ENCODE measurements around the gene DNAH10.

DNAH10 gene

DNA sequence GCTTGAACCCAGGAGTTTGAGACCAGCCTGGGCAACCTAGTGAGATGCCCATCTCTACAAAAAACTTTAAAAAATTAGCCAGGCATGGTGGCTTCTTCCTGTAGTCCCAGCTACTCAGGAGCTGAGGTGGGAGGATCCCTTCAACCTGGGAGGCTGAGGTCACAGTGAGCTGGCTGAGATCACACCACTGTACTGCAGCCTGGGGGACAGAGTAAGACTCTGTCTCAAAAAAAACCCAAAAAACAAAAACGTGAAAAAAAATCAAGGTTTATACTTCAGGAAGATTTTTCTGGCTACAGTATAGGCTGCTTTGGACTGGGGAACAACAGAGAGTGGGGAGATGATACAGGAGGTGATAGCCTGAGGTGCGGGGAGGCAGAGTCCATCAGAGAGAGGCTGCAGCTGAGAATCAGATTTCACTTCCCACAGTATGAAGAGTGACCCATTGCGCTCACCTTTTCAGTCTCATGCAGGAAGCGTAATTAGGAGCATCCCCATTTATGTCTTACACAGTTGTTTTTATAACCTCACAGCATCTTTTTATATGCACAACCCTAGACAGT, 28.9 kb downstream of the DNAH10 start:
- no peak for DNase-seq (ENCODE audit: low spot score)

DNA sequence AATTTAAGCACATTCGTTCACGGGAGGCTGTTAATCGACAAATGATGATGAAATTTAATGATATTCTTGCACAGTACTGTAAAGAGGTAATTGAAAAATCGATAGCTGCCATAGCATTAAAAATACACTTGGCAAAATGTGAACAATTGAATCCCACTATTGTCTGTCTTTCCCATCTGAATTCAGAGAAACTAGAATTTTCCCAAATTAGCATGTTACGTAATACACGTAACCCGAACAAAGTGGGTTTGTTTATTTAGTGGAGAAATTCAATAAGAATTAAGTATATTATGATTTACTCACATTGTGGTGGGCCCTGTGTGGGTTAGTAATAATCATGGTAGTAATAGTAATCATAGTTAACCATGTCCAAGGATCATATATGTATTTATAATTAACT, 31.9 kb downstream of the DNAH10 start:
- DNase-seq (ENCODE audit: low spot score), result no peak

DNA sequence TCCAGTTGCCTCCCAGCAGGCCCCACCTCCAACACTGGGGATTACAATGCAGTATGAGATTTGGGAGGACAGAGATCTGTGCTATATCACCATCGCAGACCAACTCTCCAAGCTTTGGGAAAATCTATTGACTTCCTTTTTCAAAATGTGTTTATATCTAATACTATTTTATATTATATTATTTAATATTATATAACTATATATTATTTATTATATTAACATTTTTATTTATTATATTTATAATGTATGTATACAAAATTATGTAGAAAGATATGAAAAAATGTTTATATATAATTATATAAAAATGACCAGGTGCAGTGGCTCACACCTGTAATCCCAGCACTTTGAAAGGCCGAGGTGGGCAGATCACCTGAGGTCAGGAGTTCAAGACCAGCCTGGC, 36.4 kb downstream of the DNAH10 start:
- DNase-seq (ENCODE audit: low spot score), result no peak

DNA sequence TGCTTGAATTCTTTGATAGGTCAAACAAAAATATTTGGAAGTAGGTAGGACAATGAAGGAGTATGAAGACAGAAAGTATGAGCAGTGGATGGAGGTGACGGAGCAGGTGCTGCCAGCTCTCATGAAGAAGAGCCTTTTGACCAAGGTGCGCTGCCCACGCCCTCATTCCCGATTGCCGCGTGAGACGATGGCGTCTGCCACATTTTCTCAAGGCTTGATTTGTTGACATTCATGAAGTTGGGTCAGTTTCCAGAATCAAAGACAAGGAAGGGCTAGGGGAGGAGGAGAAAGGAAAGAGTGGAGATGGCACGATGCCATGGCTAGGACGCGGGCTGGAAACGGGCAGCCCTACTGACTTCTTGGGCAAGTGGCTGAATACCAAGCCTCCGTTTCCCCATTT, 37.1 kb downstream of the DNAH10 start:
- no peak for DNase-seq (ENCODE audit: low spot score)

DNA sequence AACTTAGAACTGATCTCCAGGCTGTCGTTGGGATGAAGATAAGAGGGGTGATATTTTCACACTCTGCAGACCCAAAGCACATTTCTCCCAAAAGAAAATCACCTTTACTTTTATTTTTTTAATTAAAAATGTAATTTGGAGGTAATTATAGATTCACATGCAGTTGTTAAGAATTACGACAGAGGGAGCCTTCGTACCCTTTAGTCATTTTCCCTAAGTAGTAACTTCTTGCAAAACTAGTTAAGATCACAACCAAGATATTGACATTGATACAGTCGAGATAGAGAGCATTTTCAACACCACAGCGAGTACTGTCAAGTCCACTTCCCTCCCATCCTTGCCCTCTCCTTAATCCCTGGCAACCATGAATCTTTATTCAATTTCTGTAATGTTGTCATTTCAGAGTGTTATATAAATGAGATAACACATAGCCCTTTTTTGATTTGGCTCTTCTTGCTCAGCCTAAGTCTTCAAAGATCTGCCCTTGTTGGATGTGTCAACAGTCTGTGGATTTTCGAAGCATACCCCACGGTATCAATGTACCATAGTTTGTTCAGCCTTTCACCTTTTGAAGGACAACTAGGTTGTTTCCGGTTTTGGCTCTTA, 39.6 kb downstream of the DNAH10 start:
- DNase-seq (ENCODE audit: low spot score), result no peak

DNA sequence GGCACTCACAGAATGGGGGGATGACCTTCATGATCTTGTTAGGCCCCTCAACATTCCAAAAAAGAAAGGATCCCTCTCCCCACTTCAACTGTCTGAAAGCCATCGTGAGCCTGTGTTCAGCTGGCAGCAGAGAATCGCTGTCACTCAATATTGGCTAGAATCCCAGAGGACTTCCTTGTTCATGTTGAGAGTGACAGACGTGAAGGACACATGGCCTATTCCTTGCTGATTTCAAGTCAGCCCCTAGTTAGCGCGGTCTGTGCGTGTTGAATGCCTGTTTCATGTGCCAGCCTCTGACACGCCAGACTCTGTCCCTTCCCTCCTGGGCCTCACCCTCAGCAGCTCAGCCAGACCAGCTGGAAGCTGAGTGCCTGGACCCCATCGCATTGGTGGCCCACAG, 43.1 kb downstream of the DNAH10 start:
- DNase-seq (ENCODE audit: low spot score), result no peak

DNA sequence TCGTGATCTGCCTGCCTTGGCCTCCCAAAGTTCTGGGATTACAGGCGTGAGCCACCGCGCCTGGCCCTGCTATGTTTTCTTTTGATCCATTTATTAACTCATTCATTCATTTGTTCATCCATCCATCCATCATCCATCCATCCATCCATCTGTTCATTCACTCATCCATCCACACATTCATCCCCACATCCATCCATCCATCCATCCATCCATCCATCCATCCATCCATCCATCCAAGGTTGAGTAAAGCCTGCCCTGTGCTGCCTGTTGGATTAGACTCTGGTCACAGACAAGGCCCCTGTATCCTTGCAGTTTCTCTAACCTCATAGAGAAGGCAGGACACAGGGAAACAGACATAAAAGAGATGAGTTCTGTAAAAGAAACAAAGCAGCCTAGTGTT, 44.9 kb downstream of the DNAH10 start:
- DNase-seq (ENCODE audit: low spot score), result no peak

DNA sequence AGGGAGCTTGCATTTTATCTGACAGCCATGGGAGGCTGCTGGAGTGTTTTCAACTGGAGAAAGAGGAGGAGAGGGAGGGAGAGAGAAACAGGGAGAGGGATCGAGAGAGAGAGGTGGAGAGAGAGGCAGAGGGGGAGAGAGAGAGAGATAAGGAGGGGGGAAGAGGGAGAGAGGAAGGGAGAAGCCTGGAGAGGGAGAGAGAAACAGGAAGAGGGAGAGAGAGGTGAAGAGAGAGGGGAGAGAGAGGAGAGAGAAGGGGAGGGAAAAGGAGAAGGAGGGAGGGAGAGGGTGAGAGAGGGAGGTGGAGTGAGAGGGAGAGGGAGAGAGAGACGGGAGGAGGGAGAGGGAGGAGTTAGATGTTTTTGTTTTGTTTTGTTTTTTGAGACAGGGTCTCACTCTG, 45.6 kb downstream of the DNAH10 start:
- DNase-seq (ENCODE audit: low spot score), result no peak

DNA sequence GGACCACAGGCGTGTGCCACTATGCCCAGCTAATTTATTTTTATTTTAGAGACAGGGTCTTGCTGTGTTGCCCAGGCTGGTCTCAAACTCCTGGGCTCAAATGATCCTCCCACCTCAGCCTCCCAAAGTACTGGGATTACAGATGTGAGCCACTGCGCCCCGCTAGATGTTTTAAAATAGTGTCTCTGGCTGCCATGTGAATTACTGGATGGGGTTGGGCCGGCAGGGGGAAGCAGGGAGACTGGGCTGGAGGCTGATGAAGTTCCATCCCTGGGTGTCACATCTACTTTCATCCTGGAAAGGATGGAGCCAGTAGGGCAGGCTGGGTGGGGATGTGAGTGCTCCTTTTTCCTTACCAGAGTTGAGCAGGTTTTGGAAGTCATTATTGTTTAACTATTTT, 46.1 kb downstream of the DNAH10 start:
- no peak for DNase-seq (ENCODE audit: low spot score)

DNA sequence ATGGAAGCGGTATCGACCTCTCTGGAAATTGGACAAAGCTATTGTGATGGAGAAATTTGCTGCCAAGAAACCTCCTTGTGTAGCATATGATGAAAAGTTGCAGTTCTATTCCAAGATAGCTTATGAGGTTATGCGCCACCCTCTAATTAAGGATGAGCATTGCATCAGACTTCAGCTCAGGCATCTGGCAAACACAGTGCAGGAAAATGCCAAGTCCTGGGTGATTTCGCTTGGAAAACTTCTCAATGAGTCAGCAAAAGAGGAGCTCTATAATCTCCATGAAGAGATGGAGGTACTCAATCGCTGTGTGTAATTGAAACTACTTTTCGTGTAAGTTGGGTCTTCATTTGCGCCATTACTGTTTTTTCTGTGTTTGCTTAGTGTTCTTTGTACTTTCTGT, 51.2 kb downstream of the DNAH10 start:
- no peak for DNase-seq (ENCODE audit: low spot score)

DNA sequence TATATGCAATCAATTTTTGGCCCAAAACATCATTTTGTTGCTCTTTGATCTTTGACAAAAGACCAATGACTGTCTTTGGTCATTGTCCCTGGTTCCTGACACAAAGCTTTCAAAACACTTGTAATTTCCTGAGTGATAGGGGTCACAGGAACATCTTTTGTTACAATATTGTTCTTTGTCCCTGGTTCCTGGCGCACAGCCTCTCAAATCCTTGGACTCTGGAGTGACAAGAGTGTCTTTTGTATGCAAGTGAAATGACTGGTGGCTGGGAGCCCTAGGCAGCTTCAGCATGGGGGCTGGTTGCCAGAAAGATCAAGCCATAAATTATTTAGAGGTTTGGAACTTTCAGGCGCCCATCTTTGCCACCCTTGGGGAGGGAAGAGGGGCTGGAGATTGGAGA, 53.9 kb downstream of the DNAH10 start:
- DNase-seq (ENCODE audit: low spot score), result no peak

DNA sequence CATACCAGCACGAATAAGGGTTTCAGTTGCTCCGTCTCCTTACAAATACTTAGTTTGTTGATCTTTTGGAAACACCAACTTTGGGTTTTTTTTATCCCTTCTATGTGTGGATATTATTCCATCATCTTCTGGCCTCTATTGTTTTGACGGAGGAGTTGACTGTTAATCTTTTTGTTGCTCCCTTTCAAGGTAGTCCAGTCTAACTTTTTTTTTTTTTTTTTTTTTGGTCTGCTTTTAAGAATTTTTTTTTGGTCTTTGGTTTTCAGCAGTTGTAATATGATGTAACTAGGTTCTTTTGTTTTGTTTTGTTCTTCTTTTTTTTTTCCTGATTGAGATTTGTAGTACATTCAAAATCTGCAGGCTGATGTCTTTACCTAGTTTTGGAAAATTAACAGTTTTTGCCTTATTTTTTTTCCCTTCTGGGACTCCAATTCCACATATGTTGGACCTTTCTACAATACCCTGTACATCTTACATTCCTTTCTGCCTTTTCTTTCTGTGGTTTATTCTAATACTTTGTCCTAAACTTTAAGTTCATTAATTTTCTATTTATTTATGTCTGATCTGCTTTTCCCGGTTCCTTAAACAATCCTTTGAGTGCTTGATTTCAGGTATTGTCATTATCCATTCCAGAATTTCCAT, 54.9 kb downstream of the DNAH10 start:
- DNase-seq (ENCODE audit: low spot score), result no peak

DNA sequence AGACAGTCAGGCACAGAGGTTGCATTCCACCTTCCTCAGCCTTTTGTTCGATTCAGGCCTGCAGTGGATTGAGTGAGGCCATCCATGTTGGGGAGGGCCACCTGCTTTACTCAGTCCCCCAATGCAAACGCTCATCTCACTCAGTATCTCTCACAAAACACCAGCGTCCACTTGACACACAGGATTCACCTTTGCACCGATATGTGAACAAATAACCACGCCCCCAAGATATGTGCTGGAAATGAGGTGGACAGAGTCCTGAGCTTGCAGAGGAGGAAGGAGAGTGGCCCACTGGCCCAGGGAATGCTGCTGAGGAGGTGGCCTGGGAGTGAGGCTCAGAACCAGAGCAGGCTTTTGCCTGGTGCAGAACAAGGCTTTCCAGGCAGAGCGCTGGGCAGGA, 60.7 kb downstream of the DNAH10 start:
- no peak for DNase-seq (ENCODE audit: low spot score)

DNA sequence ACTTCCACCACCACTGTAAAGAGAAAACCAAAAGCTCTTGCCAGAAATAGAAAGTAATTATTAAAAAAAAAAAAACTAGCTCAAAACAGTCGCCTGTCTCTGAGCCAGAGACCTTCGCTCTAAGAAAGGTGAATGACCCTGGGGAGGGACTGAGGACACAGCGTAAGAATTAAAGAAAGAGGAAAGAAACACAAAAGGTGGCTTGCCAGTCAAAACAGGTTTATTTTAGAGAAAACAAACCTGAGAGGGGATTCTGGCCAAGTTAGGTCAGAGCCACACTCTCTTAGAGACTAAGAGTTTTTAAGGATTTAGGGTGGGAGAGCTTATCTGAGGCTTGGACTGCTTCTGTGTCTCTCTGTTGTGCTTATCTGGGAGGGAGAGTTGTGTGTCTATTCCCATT, 66.0 kb downstream of the DNAH10 start:
- no peak for DNase-seq (ENCODE audit: low spot score)

DNA sequence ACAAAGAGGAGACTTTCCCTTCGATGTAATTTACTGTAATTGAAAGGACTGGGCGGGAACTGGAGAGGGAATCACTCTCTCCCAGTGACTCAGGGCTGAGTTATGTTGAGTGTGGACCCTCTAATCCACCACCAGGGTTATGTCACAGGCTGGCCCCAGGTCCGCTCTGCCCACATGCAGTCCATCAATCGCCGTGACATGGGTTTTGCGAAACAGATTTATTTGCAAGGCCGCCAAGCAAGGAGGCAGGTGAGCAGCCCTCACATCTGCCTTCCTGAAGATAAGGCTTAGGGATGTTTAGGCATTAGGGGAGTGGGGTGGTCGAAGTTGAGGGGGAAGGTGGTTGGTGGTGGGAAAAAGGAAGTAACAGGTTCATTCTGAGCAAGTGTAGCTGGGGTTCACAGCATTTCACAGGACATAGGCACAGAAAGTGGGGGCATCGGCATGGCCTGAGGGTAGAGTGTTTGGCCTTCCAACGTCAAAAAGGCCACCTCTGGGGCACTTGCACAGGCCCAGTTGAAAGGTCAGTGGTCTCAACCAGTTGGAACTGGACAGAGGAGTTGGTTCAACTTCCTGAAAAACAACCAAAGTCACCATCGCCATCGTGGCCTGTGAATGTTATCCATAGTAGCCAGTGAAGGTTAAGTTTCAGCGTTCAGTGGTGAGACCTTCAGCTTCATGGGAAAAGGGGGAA, 66.9 kb downstream of the DNAH10 start:
- no peak for DNase-seq (ENCODE audit: low spot score)

DNA sequence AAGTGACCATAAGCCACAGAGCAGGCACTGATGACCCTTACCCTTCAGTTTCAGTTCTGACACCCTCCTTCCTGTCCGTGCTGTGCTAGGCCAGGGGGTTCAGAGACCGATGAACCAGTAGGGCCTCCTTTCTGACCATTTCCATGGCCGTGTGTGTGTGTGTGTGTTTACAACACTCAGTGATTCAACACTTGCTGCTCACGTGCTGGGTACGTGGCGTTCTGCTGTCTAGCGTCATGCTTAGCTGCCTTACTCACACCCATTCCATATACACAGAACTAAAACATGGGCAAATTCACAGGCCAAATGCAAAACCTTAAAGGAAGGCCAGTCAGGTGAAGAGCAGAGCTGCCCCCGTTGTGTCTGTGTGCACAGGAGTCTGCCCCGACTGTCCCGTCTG, 67.5 kb downstream of the DNAH10 start:
- DNase-seq (ENCODE audit: low spot score), result no peak

DNA sequence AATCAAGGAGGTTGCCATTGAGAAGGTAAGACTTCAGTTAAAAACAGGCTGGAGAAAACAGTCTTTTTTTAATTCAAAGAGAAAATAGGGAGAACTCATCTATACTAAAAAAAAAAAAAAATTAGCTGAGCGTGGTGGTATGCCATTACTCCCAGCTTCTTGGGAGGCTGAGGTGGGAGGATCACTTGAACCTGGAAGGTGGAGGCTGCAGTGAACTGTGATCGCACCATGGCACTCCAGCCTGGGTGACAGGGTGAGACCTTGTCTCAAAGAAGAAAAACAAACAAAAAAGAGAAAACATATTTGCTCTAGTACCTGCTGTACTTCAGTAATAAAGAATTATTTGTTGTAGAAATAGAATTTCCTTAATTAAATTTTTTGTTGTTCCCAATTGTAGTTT, 68.6 kb downstream of the DNAH10 start:
- DNase-seq (ENCODE audit: low spot score), result no peak

DNA sequence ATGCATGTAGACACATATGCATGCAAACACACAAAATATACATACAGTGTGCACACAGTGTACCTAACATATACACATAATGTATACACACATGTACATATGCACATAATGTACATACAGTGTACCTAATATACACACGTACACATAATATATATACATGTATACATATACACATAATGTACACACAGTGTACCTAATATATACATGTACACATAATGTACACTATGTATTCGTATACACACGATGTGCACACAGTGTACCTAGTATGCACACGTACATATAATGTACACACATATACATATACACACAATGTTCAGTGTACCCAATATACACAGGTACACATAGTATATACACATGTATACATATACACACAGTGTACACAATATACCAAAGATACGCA, 70.0 kb downstream of the DNAH10 start:
- no peak for DNase-seq (ENCODE audit: low spot score)

DNA sequence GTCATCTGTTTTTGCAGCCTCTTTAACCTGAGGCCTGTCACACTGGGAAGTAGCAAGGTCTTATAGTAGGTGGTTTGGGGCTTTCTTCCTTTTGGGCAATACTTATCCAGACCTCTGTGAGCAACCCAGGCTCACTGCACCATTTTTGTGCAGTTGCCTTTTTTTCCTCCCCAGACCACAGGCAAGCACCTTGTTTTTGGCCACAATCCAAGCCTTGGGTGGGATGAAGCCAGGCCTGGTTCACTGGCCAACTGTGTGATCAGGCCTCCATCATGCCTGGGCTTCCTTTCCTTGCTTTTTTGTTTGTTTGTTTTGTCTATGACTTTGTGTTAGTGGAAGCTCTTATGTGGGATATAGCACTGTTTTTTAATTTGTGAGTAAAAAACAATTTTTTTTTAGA, 71.7 kb downstream of the DNAH10 start:
- no peak for DNase-seq (ENCODE audit: low spot score)

DNA sequence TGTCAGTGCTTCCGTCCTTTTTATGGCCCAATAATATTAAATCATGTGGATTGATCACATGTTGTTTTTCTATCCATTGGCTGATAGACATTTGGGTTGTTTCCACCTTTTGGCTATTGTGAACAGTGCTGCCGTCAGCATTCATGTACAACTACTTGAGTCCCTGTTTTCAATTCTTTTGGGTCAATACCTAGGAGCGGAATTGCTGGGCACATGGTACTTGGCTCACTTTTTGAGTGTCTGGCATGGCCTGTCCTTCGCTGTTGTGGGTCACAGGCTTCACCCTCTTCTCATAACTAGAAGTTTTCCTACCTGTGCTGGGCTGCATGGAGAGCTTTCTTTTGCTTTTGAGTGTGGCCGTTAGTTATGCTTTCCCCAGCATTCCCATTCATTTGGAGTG, 72.7 kb downstream of the DNAH10 start:
- DNase-seq (ENCODE audit: low spot score), result no peak

DNA sequence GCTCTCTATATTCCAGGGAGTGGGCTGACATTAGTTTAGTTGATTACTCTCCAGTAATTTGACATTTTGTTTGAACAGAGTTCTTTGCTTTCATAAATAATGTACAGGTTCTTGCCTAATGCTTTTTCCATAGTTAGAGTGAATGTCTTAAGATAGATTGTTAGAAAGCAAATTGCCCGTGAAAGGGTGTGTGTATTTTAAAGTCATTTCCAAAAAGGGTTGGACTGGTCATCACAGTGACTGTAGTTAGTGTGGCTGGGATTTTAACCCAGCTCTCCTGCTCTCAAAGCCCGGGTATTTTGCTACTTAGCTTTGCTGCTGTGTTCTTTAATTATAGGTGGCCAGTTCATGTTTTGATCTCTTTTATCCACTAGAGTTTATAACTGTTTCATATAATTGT, 74.2 kb downstream of the DNAH10 start:
- no peak for DNase-seq (ENCODE audit: low spot score)

DNA sequence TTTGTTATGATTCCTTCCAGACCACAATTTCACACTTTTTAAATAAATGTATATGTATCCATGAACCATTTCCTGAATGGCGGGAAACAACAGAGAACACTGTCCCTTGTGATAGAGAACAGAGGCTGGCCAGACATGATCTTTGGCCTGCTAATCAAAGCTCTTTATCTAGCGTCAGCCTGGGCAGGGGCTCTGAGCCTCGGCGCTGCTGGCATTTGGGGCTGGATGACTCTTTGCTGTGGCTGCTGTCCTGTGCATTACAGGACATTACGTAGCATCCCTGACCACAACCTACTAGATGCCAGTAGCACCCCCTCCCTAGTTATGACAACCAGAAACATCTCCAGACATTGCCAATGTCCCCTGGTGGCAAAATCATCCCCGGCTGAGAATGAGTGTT, 77.7 kb downstream of the DNAH10 start:
- DNase-seq (ENCODE audit: low spot score), result no peak

DNA sequence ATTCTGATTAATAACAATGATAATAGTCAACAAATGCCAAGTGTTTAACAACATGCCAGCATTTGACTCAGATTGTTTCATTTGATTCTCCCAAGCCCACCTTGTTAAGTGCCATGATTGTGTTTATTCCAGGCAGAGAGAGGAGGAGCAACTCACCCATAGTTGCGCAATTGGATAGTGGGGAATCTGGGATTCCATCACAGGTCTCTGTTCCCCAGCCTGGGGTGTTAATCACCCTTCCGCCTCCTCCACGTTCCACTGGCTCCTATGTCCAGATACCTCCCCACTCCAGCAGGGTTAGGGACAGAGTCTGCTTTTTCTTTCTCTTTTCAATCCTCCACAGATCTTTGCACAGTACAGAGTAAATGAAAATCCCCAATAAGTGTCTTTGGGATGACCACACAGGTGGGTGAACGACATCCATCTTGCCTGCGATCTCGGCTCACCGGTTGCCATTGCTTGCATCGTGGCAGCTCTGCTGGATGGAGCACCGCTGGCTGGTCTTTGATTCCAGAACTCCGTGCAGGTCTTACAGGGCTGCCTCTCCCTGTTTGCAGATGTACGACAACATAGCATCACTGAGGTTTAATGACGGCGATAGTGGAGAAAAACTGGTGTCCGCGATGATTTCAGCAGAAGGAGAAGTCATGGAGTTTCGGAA, 78.8 kb downstream of the DNAH10 start:
- no peak for DNase-seq (ENCODE audit: low spot score)
